Esophagus squamous epithelium (tissue), 5 donors: ENCODE measurements around the gene ACCSL. TPM values are rescaled to one million over a fixed set of nuclear protein-coding genes. Genes with fewer than 3 reads are reported as not detected.
A peak's percentile ranks its signal among the peaks of the same experiment; 100 is the strongest.

Source experiments
- DNase-seq: peaks from one replicate; lab custom pipeline; 2025; lab: John Stamatoyannopoulos, UW
- H3K27ac ChIP-seq, 4 donors: fragments of 200-600 bp; sonication (generic); one replicate each; pipeline ENCODE4 v1.5.1; 2016 to 2019; ENCODE audit warnings: mild to moderate bottlenecking in 1 of 4
- H3K27me3 ChIP-seq, 4 donors: fragments of 200-600 bp; sonication (generic); 1 replicate in 3 of 4; 2 replicates in 1 of 4; pipeline versions ENCODE4 v1.5.1 to v1.6.0; 2017 to 2021; ENCODE audit warnings: antibody characterized with exemption in 1 of 4
- H3K36me3 ChIP-seq, 3 donors: fragments of 200-600 bp; sonication (generic); one replicate each; pipeline ENCODE4 v1.5.1; 2016 to 2019
- H3K4me1 ChIP-seq, 3 donors: fragments of 200-600 bp; sonication (generic); one replicate each; pipeline ENCODE4 v1.5.1; 2017 to 2019
- H3K4me3 ChIP-seq, 4 donors: fragments of 200-600 bp; sonication (generic); 1 replicate in 3 of 4; 2 replicates in 1 of 4; pipeline ENCODE4 v1.5.1; 2016 to 2019; ENCODE audit warnings: mild to moderate bottlenecking in 2 of 4, moderate library complexity in 1 of 4
- H3K9me3 ChIP-seq, 3 donors: fragments of 200-600 bp; sonication (generic); one replicate each; pipeline ENCODE4 v1.5.1; 2016 to 2019
- CTCF ChIP-seq, 6 experiments: fragments of 450-650 bp in 4 of 6; fragments of 200-600 bp in 2 of 6; sonication (generic) in 2 of 6; IDR thresholded peaks; one replicate each; pipeline ENCODE4 v1.5.1; 2016 to 2019; ENCODE audit warnings: antibody characterized with exemption in 6 of 6, mild to moderate bottlenecking in 4 of 6, moderate library complexity in 4 of 6
- POLR2A ChIP-seq, 4 donors: fragments of 450-650 bp; IDR thresholded peaks; one replicate each; pipeline ENCODE4 v1.6.1; 2017; ENCODE audit warnings: antibody characterized with exemption in 4 of 4, mild to moderate bottlenecking in 4 of 4, moderate library complexity in 3 of 4
- WGBS, 2 donors: methylation state at CpG; one replicate each; pipeline ENCODE4 v1.1.5; 2018; 5-methylcytosine and 5-hydroxymethylcytosine counted together
- intact Hi-C: fragments of 100-400 bp; cut with DNase I; formaldehyde crosslinking; loops from one replicate; pipeline ENCODE4 v1.15.0; 2022
- total RNA-seq, 4 donors: library from RNA; depleted of rRNA; stranded (reverse); fragments of >200 nt; gene quantifications; one replicate each; pipeline ENCODE4 v1.1.0, GENCODE V29; 2016
- donor health status: DM: yes; HTN: yes; CAD: no.

The ACCSL gene
- total RNA-seq, 4 donors from 2014 or later = not detected

GRCh38 chr11:44011797-44012196, 36.0 kb upstream of the ACCSL start:
- H3K27ac ChIP-seq = no peak overlapping the region
- intact Hi-C loops = no loop called here

GRCh38 chr11:44014968-44015623, 32.7 kb upstream of the ACCSL start:
- Histone ChIP-seq H3K4me1 (peaks cover 0 to 14% (median 0%) of the 10 kb centered on the region in 3 donors), H3K9me3 (no peaks in the 10 kb centered on the region), H3K27me3 (no peaks in the 10 kb centered on the region), H3K36me3 (no peaks in the 10 kb centered on the region), H3K4me3 (no peak overlapping the region), H3K27ac (no peak overlapping the region)
- no peak for DNase-seq
- 63 to 78% methylated on average over 3 to 4 of the region's 8 CpGs for WGBS, 2 donors
- no peak for TF ChIP-seq CTCF (IDR thresholded peaks at IDR 0.05)
- TF ChIP-seq POLR2A (IDR thresholded peaks at IDR 0.05) = no peak
- intact Hi-C loops = no loop called here

More at GRCh38 chr11:44011797-44012196, 36.0 kb upstream of the ACCSL start:
- DNase-seq = no peak
- 63 to 67% methylated on average over 1 of the region's 1 CpG for WGBS, 2 donors
- H3K4me1 ChIP-seq = no peaks in the 10 kb centered on the region
- H3K27me3 ChIP-seq = no peaks in the 10 kb centered on the region
- TF ChIP-seq CTCF (IDR thresholded peaks at IDR 0.05) (no peak), POLR2A (IDR thresholded peaks at IDR 0.05) (no peak)
- no peaks in the 10 kb centered on the region for H3K36me3 ChIP-seq
- H3K9me3 ChIP-seq = no peaks in the 10 kb centered on the region
- H3K4me3 ChIP-seq = no peak overlapping the region

DNA sequence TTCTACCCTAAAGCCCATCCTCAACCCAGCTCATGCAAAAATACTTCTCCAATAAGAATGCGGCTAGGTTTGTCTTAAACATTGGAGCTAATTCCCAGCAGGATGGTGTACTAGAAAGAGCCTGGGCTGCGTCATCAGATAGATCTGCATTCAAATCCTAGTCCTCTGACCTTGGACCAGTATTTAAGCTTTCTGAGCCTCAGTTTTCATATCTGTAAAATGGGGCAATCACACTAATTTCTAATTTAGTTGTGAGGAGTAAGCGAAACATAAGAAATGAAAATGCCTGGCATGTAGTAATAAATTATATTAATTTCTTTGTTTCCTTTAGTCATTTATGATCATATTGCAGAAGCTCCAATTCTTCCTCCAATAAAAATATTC, 32.2 kb upstream of the ACCSL start:
- no peak for DNase-seq
- intact Hi-C loops = no loop called here
- no peaks in the 10 kb centered on the region for H3K27me3 ChIP-seq
- no peak overlapping the region for H3K4me3 ChIP-seq
- H3K4me1 ChIP-seq = peaks cover 0 to 14% (median 0%) of the 10 kb centered on the region in 3 donors
- peak overlapping the region in 1 of 4 donors; percentile 21 for H3K27ac ChIP-seq
- 80 to 89% methylated on average over 3 of the region's 3 CpGs for WGBS, 2 donors
- no peak for TF ChIP-seq CTCF (IDR thresholded peaks at IDR 0.05)
- no peak for TF ChIP-seq POLR2A (IDR thresholded peaks at IDR 0.05)
- no peaks in the 10 kb centered on the region for H3K9me3 ChIP-seq
- no peaks in the 10 kb centered on the region for H3K36me3 ChIP-seq

DNA sequence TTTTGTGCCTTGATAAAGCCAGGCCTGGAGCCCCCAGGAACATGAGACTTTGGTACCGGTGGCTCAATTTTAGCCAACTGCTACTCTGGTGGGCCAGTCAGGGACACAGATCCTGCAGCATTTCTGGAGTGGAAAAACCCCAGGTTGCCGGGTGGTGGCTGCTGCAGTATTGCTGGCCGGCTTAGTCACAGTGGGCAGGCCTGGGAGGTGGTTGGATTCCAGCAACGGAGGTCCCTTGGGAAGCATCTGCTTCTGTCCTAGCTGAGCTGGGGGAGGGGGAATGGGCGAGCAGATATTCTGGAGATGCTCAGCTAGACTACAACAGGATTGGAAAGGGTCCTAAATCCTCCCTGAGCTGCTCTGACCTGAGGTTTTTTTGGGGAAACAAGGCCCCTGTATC, 31.6 kb upstream of the ACCSL start:
- TF ChIP-seq POLR2A (IDR thresholded peaks at IDR 0.05) (no peak), CTCF (IDR thresholded peaks at IDR 0.05) (no peak)
- intact Hi-C loops = no loop called here
- no peaks in the 10 kb centered on the region for H3K9me3 ChIP-seq
- DNase-seq = no peak
- H3K27me3 ChIP-seq = no peaks in the 10 kb centered on the region
- no peaks in the 10 kb centered on the region for H3K36me3 ChIP-seq
- WGBS, 2 donors = 46% methylated on average over 3 of the region's 5 CpGs; no CpG with 5 or more reads in 1 of the 2 donors
- peaks cover 0 to 14% (median 0%) of the 10 kb centered on the region in 3 donors for H3K4me1 ChIP-seq
- H3K27ac ChIP-seq = peak overlapping the region in 3 of 4 donors; percentile 1 to 44 (median 33)
- H3K4me3 ChIP-seq = no peak overlapping the region

DNA sequence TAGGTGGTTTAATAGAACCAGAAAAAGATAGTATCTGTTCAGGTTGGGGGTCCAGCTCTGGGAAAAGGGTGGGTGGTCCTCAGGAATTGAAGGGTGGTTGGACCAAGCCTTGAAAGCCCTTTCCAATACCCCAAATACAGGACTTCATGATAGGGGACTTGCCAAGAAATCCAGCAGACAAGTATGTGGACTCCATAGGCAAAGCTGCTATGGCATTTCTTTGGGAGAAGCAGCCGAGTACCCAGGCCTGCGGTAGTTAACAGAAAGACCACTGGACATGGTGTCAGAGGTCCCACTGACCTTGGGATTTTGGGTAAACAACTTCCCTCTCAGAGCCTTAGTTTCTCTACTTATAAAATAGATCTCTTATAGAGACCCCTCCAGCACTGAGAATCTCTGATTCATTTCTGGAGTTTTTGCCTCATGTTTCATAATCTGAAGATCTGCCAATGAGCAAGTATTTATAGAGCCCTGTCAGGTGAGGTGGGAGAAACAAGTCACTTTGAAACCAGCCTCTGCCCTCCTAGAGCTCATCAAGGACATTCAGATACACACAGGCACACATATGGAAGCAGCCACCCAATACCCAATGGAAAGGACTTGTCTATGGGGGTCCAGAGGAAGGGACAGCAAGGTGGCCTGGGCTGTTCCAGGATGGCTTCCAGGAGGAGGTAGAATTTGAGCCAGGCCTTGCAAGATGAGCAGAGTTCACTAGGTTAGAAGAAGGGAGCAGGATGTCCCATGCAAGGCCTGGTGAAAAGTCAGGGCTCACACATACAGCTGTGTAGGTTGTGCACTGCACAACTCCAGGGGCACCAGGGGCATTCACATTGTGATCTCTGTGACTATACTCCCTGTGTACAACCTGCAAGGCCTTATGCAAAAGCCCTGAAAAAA, 31.0 kb upstream of the ACCSL start:
- H3K9me3 ChIP-seq = no peaks in the 10 kb centered on the region

More for the DNA sequence above, 31.0 kb upstream of the ACCSL start:
- Histone ChIP-seq H3K4me1 (peaks cover 0 to 14% (median 0%) of the 10 kb centered on the region in 3 donors), H3K27ac (peak overlapping the region in 3 of 4 donors; percentile 1 to 44 (median 33)), H3K4me3 (no peak overlapping the region), H3K36me3 (no peaks in the 10 kb centered on the region), H3K27me3 (no peaks in the 10 kb centered on the region)
- intact Hi-C loops = no loop called here
- TF ChIP-seq CTCF (IDR thresholded peaks at IDR 0.05) = no peak
- no peak for TF ChIP-seq POLR2A (IDR thresholded peaks at IDR 0.05)
- 89 to 100% methylated on average over 2 of the region's 2 CpGs for WGBS, 2 donors
- no peak for DNase-seq
